Heart right ventricle (tissue), 16 donors: Measurements from ENCODE around the gene MT1X. TPM values are rescaled to one million over a fixed set of nuclear protein-coding genes. Genes with fewer than 3 reads are reported as not detected.
"Not testable (repeated sequence)": the region's sequence is repeated elsewhere in the genome, so short reads cannot be mapped to it uniquely, and the experiment has no call there.

Experiments used
- ATAC-seq, 8 donors: fragments of 200-7000 bp; cut with Tn5 transposase; one replicate each; pipeline ENCODE4 v1.9.1; 2020; ENCODE audit warnings: mild to moderate bottlenecking in 8 of 8, moderate library complexity in 8 of 8, moderate number of reproducible peaks in 1 of 8
- DNase-seq, 2 donors: peaks; one replicate each; pipeline ENCODE4 v3.0.0-alpha.2; 2020
- H3K27ac ChIP-seq, 10 donors: fragments of 200-600 bp; sonication (generic) in 2 of 10; one replicate each; pipeline versions ENCODE4 v1.5.0 to v1.8.0; 2020 to 2022; ENCODE audit warnings: mild to moderate bottlenecking in 3 of 10
- H3K27me3 ChIP-seq, 7 donors: fragments of 200-600 bp; one replicate each; pipeline ENCODE4 v1.8.0; 2021 to 2022; ENCODE audit warnings: mild to moderate bottlenecking in 2 of 7
- H3K36me3 ChIP-seq, 9 donors: fragments of 200-600 bp; sonication (generic) in 1 of 9; one replicate each; pipeline versions ENCODE4 v1.5.0 to v1.8.0; 2020 to 2022; ENCODE audit warnings: mild to moderate bottlenecking in 2 of 9
- H3K4me1 ChIP-seq, 9 donors: fragments of 200-600 bp; sonication (generic) in 1 of 9; one replicate each; pipeline versions ENCODE4 v1.5.0 to v1.8.0; 2020 to 2022; ENCODE audit warnings: mild to moderate bottlenecking in 4 of 9
- H3K4me3 ChIP-seq, 10 donors: fragments of 200-600 bp; sonication (generic) in 2 of 10; one replicate each; pipeline versions ENCODE4 v1.5.0 to v1.8.0; 2020 to 2022; ENCODE audit warnings: mild to moderate bottlenecking in 7 of 10, moderate library complexity in 2 of 10
- H3K9me3 ChIP-seq, 11 donors: fragments of 200-600 bp in 10 of 11; sonication (generic) in 2 of 11; one replicate each; pipeline versions ENCODE4 v1.5.0 to v1.8.0; 2013 to 2022; ENCODE audit warnings: mild to moderate bottlenecking in 2 of 11, control low read depth in 1 of 11, moderate library complexity in 1 of 11
- WGBS, 2 donors: extraction: QIAGEN DNeasy Blood & Tissue Kit; methylation state at CpG; one replicate each; pipeline ENCODE4 v1.1.7; 2013; ENCODE audit warnings: inconsistent platforms in 1 of 2; 5-methylcytosine and 5-hydroxymethylcytosine counted together
- intact Hi-C, 10 donors: fragments of 100-400 bp; cut with DNase I; formaldehyde crosslinking; loops; one replicate each; pipeline versions ENCODE4 v1.11.1 to v1.14.2; 2022
- polyA plus RNA-seq, 2 donors: library from polyadenylated mRNA; stranded (reverse); fragments of 200-250 nt; gene quantifications; one replicate each; pipeline ENCODE4 v1.2.3, GENCODE V29; 2013
- total RNA-seq, 10 donors: library from RNA; stranded (reverse); fragmentation: NEBNext Ultra II Directional in 3 of 10; extraction: Animal tissue kit (Norgen Biotek cat#: 25700) in 3 of 10; gene quantifications; one replicate each; pipeline versions ENCODE4 v1.2.1 to v1.2.4, GENCODE V29; 2021 to 2023
- TF ChIP-seq, protein P1 (sequence below), 9 donors: fragments of 200-600 bp; sonication (generic) in 2 of 9; IDR thresholded peaks; one replicate each; pipeline versions ENCODE4 v1.5.0 to v1.8.0; 2021 to 2022; ENCODE audit warnings: antibody characterized with exemption in 9 of 9, mild to moderate bottlenecking in 5 of 9, moderate library complexity in 1 of 9
- donor health status: Arrhythmogenic right ventricular cardiomyopathy.
- donor health status: ischemic (EF 13 %, LVEDD 7.1; RV severe dilation, severe dysfunction).
- donor health status: healthy with polysubstance abuse.
- donor health status: DM: no; HTN: yes; CAD: no.
- donor health status: DM: no; HTN: no; CAD: no.
- donor health status: ischemic (EF 25% LVEDD 6.9; RV normal size, moderate dysfunction).
- donor health status: ischemic (EF 25% LVEDD 5.7; RV mildly dilated, moderate dysfunction).
- donor health status: healthy.
- donor health status: DM: yes; HTN: yes; CAD: no.
- donor health status: Ischemic cardiomyopathy.
- donor health status: ischemic (EF 35%, LVEDD 5.7; RV mildly dilated, moderate dysfunction).
- donor health status: nonischemic (EF 11% LVEDD 7.7; RV severe dilation, severe dysfunction).
- donor health status: DM: yes; HTN: yes; CAD: no.
- donor health status: PGD.
- donor health status: ischemic (EF 29% LVEDD 5.4; RV normal size, mild dysfunction).
- donor health status: nonischemic (EF 23%, LVEDD 6.1; RV moderate dilation, normal function).

MT1X gene
- total and polyA plus RNA-seq, 12 donors: 15.8 to 616 (median 101) TPM

- Histone ChIP-seq H3K4me1 (peaks cover 0 to 27% (median 16%) of the 10 kb centered on the region in 9 donors), H3K4me3 (peak overlapping the region in 5 of 10 donors; percentile 20 to 32 (median 25)), H3K27me3 (peaks cover 8 to 87% (median 64%) of the 10 kb centered on the region in 7 donors), H3K9me3 (no peaks in the 10 kb centered on the region), H3K27ac (no peak overlapping the region), H3K36me3 (no peaks in the 10 kb centered on the region)
- intact Hi-C loops: loop anchor here in 1 of 10 donors (5.0 kb wide), 1 partner anchor 415 kb away; no protein-coding TSS in a partner anchor
- 12 to 14% methylated on average over 48 of the region's 48 CpGs for WGBS, 2 donors
- TF ChIP-seq, protein P1, sequence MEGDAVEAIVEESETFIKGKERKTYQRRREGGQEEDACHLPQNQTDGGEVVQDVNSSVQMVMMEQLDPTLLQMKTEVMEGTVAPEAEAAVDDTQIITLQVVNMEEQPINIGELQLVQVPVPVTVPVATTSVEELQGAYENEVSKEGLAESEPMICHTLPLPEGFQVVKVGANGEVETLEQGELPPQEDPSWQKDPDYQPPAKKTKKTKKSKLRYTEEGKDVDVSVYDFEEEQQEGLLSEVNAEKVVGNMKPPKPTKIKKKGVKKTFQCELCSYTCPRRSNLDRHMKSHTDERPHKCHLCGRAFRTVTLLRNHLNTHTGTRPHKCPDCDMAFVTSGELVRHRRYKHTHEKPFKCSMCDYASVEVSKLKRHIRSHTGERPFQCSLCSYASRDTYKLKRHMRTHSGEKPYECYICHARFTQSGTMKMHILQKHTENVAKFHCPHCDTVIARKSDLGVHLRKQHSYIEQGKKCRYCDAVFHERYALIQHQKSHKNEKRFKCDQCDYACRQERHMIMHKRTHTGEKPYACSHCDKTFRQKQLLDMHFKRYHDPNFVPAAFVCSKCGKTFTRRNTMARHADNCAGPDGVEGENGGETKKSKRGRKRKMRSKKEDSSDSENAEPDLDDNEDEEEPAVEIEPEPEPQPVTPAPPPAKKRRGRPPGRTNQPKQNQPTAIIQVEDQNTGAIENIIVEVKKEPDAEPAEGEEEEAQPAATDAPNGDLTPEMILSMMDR (IDR thresholded peaks at IDR 0.05): no peak
- ATAC-seq (no peak), DNase-seq (no peak)
Observed at GRCh38 chr16:56662357-56663354, 19.6 kb upstream of the MT1X start.

DNA sequence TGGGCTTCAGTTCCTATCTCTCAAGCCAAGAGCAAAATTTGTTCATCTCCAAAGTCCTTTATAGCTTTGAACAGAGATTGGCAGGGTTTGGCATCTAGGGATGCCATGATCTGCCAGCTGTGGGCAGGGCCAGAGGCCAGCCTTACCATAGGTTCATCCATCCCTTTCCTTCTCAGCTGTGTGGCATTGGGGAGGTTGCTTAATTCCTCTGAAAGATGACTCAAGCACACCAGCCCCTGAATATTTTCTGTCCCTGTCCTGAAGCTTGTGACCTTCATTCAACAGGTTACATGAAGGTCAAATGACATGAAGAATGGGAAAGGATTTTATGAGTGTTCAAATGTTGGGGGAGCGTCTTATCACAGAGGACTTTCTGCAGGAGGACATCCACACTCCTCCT lies 17.8 kb upstream of the MT1X start:
- H3K27ac ChIP-seq: no peak overlapping the region
- H3K27me3 ChIP-seq: peaks cover 8 to 95% (median 82%) of the 10 kb centered on the region in 7 donors
- no peak overlapping the region for H3K4me3 ChIP-seq
- 94 to 95% methylated on average over 1 of the region's 1 CpG for WGBS, 2 donors
- intact Hi-C loops: loop anchor here in 1 of 10 donors (5.0 kb wide), 1 partner anchor 413 kb away; no protein-coding TSS in a partner anchor
- no peaks in the 10 kb centered on the region for H3K36me3 ChIP-seq
- H3K4me1 ChIP-seq: peaks cover 0 to 25% (median 16%) of the 10 kb centered on the region in 9 donors
- TF ChIP-seq, protein P1 (IDR thresholded peaks at IDR 0.05): no peak
- no peaks in the 10 kb centered on the region for H3K9me3 ChIP-seq
- DNase-seq (no peak), ATAC-seq (no peak)

DNA sequence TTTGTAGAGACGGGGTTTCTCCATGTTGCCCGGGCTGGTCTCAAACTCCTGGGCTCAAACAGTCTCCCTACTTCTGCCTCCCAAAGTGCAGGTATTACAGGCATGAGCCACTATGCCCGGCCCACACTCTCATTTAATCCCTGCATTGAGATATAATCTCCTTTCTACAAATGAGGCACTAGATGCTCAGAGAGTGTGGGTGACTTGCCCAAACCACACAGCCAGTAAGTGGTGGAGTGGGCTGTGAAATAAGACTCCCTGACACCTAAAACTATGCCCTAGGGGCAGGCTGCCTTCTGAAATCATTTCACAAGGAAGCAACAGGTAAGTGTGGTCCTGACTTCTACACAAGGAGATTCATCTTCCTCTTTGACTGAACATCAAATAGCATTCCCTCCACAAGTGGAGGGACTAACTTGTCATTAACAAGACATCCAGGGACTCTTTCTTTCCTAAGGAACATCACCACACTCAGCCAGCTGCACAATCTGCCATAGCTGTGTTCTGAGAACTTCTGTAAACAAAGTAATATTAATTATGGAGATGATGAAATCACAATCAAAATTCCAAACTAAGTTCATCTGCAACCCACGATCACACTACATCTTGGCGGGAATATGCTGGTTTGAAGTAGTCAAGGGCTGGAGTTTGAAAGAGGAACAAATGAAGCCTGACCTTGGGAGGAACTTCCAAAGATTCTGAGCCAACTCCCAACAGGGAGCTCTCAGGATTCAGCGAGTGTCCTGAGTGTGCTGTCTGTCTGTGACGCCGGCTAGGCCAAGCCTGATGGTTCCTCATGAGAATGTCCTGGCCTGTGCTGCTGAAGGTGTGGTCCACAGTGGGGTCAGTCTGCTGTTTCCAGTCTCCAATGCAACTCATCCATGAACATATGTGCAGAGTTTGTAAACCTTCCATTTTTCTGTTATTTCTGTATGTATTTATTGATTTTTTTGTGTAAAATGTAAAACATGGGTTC lies 16.7 kb upstream of the MT1X start:
- intact Hi-C loops, H3K4me3 ChIP-seq: not testable (repeated sequence)

DNA sequence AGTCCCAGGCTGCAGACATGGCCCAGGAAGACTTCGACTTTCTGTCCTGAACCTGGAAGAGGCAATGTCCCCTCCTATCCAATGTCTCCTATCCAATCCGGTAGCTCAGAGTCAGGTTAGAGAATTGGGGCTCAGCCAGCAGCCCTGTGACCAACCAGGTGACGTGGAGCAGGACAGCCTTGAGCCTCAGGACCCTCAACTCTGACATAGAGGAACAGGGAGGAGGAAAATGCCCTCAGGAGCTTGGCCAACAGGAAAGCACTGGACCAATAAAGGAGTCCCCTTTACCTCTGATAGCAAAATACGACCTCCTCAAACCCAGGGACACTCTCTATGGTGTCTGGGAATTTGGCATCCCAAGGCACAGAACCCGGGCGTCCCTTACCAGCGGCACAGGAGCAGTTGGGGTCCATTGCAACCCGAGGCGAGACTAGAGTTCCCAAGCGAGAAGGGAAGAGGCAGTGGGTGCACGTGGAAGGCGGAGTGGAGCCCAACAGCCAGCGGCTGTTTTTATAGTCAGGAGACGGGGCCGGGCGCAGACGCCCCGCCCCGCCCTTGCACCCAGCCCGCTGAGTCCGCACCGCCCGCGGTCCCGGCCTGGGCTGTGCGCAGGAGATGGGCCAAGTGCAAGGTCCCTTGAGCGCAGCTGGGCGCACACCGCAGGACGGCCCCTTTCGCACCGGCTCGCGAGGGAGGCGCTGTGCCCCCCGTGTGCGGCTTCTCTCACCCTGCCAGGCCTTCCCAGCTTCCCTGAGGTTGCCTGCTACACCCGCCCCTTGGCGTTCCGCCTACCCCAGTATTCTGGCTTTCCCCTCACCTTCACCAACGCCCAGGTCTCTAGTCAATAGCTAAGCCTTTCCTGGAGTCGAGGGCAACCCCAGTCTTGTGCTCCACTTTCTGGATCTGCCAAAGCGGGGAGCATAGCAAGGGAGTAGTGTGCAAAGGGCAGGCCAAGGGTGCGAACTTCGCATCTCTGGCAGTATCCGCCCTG lies 14.4 kb upstream of the MT1X start, which contains the start of gene MT1G:
Gene MT1G, minus strand, starts transcription at position 485 of the 991 bp plus-strand sequence. Its CDS starts 72 bp downstream, at position 413.
- H3K27ac ChIP-seq: no peak within 1 kb of the TSS
- H3K36me3 ChIP-seq: no peaks in the 10 kb centered on the region
- no peaks in the 10 kb centered on the region for H3K9me3 ChIP-seq
- peaks cover 13 to 100% (median 88%) of the 10 kb centered on the region in 7 donors for H3K27me3 ChIP-seq
- ATAC-seq: peak; percentile 64 to 92 (median 86)
- H3K4me3 ChIP-seq: peak within 1 kb of the TSS in 8 of 10 donors; percentile 4 to 27 (median 18)
- WGBS, 2 donors: 9 to 11% methylated on average over 45 to 46 of the region's 46 CpGs
- TF ChIP-seq, protein P1 (IDR thresholded peaks at IDR 0.05): no peak
- DNase-seq: peak; percentile 37 to 64
- H3K4me1 ChIP-seq: peaks cover 0 to 27% (median 20%) of the 10 kb centered on the region in 9 donors
- intact Hi-C loops: no loop called here

More for the DNA sequence above, 16.7 kb upstream of the MT1X start:
- H3K36me3 ChIP-seq, H3K9me3 ChIP-seq, DNase-seq, ATAC-seq, H3K27ac ChIP-seq: not testable (repeated sequence)
- WGBS, 2 donors: 73 to 75% methylated on average over 8 of the region's 8 CpGs
- H3K4me1 ChIP-seq: peaks cover 0 to 31% (median 21%) of the 10 kb centered on the region in 9 donors
- peaks cover 14 to 98% (median 90%) of the 10 kb centered on the region in 7 donors for H3K27me3 ChIP-seq
